B cell (primary cell): ENCODE measurements around the gene RAB15.

Source experiments
- CTCF ChIP-seq: fragments of 200-600 bp; IDR thresholded peaks from one replicate; pipeline ENCODE4 v1.8.0; 2022; ENCODE audit warnings: antibody characterized with exemption, mild to moderate bottlenecking
- EZH2 ChIP-seq: IDR thresholded peaks from 2 replicates; pipeline ENCODE4 v1.6.1; 2012; ENCODE audit warnings: borderline replicate concordance, low read depth, mild to moderate bottlenecking, moderate library complexity, low read length; ENCODE audit not compliant: insufficient read depth, poor library complexity, severe bottlenecking

DNA sequence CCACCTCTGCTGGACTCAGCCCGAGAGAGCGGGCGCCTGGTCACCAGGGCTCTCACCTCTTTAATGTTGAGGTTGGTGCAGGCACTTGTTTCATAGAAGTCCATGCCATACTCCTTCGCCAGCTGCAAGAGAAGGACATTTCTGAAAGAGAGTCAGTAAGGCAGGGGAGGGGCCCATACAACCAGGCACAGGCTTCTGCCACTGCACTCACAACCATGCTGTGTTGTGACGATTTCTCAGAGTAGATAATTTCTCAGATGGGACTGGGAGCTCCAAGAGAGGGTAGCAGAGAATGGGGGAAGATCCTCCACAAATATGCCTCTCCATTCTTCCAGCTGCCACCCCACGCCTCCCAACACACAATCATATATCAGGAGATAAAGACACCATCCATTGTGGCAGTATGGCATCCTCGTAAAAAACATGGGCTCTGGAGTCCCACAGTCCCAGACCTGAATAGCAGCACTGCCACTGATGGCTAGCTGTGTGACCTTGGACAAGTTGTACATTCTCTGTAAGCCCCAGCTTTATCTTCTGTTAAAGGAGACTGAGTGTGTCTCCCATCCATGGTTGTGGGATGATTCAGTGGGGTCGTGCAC, 23.4 kb downstream of the RAB15 start:
- no peak for TF ChIP-seq CTCF
- no peak for TF ChIP-seq EZH2
